Lower leg skin (tissue), 4 donors: Measurements from ENCODE around the gene JAK1. TPM values are rescaled to one million over a fixed set of nuclear protein-coding genes. Genes with fewer than 3 reads are reported as not detected.

Source experiments
- DNase-seq, 2 donors: peaks; one replicate each; pipeline ENCODE4 v3.0.0-alpha.2; 2019; ENCODE audit warnings: low spot score in 2 of 2
- H3K4me3 ChIP-seq: fragments of 200-600 bp; sonication (generic); 2 replicates; pipeline ENCODE4 v1.5.1; 2017; ENCODE audit warnings: mild to moderate bottlenecking, low read depth; ENCODE audit not compliant: poor library complexity, severe bottlenecking
- CTCF ChIP-seq, 3 donors: fragments of 450-650 bp; IDR thresholded peaks; one replicate each; pipeline ENCODE4 v1.5.1; 2016; ENCODE audit warnings: antibody characterized with exemption in 3 of 3, mild to moderate bottlenecking in 3 of 3, moderate library complexity in 2 of 3
- POLR2A ChIP-seq, 2 donors: fragments of 450-650 bp; IDR thresholded peaks; one replicate each; pipeline ENCODE4 v1.6.1; 2016 to 2017; ENCODE audit warnings: antibody characterized with exemption in 2 of 2, mild to moderate bottlenecking in 1 of 2, moderate library complexity in 1 of 2
- WGBS, 2 donors: methylation state at CpG; one replicate each; pipeline ENCODE4 v1.1.5; 2018; 5-methylcytosine and 5-hydroxymethylcytosine counted together
- intact Hi-C: fragments of 100-400 bp; cut with DNase I; formaldehyde crosslinking; loops from one replicate; pipeline ENCODE4 v1.15.0; 2023; ENCODE audit warnings: low total_unique reads
- total RNA-seq, 4 donors: library from RNA; depleted of rRNA; stranded (reverse); fragments of >200 nt; gene quantifications; one replicate each; pipeline ENCODE4 v1.1.0, GENCODE V29; 2016

Gene JAK1
- total RNA-seq, 4 donors from 2014 or later: 97.1 to 159 (median 129) TPM

GRCh38 chr1:64942675-64943074 is 23.7 kb downstream of the JAK1 start:
- intact Hi-C loops: no loop called here
- DNase-seq: no peak
- WGBS, 2 donors: 45 to 46% methylated on average over 3 of the region's 3 CpGs
- no peak overlapping the region for H3K4me3 ChIP-seq
- TF ChIP-seq POLR2A (IDR thresholded peaks at IDR 0.05): no peak

DNA sequence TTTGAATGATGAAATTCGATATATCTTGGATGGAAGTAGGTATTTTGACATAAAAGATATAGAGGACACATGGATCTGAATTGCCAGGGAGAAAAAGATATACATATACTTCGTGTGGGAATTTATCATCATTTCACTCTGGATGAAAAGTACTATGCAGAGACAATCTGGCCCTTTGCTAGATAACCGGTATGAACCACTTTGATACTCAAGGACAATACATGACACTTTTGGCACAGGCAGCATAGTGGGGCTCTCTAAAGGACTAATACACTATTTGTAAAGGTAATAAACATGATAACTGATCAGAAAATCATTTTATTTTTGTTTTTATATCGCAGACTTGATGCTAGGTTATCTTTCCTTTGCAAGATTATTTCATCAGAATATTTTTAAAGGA is 24.2 kb downstream of the JAK1 start:
- WGBS, 2 donors: 86 to 91% methylated on average over 4 of the region's 4 CpGs
- intact Hi-C loops: no loop called here
- no peak overlapping the region for H3K4me3 ChIP-seq
- no peak for DNase-seq
- TF ChIP-seq CTCF (IDR thresholded peaks at IDR 0.05) (no peak), POLR2A (IDR thresholded peaks at IDR 0.05) (no peak)

GRCh38 chr1:64941461-64942117 is 24.8 kb downstream of the JAK1 start:
- intact Hi-C loops: no loop called here
- no peak for DNase-seq
- 79 to 80% methylated on average over 5 of the region's 5 CpGs for WGBS, 2 donors
- H3K4me3 ChIP-seq: no peak overlapping the region
- TF ChIP-seq CTCF (IDR thresholded peaks at IDR 0.05) (no peak), POLR2A (IDR thresholded peaks at IDR 0.05) (no peak)

DNA sequence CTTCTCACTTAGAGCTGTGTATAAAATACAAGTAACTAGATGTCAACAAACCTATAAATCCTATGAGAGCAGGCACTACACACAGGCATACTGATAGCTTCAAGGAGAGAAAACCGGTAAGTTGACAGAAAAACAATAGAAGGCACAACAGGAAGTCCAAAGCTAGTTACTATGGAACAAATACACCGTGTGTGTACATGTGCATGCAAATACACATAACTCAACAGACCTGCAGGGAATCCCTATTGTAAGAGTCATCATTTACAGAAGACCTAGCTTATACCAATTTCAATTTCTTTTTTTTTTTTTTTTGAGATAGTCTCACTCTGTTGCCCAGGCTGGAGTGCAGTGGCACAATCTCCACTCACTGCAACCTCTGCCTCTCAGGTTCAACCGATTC is 26.3 kb downstream of the JAK1 start:
- intact Hi-C loops: no loop called here
- WGBS, 2 donors: 67 to 70% methylated on average over 3 of the region's 3 CpGs

DNA sequence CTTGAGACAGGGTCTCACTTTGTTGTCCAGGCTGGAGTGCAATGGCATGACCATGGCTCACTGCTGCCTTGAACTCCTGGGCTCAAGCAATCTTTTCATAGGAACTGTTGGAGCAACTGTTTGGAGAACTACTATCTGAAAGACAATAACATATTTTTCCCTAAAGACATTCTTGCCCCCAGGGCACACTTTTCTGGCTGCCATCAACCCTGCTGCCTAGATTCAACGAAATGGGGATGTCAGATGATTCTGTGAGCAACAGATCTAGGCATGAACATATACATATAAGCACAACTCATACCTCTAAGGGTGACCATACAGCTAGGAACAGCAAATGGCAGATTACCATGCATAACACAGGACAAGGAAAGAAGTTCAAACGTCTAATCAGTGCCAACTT is 27.4 kb downstream of the JAK1 start:
- no peak for TF ChIP-seq POLR2A (IDR thresholded peaks at IDR 0.05)
- no peak for TF ChIP-seq CTCF (IDR thresholded peaks at IDR 0.05)
- intact Hi-C loops: no loop called here
- 40 to 44% methylated on average over 2 of the region's 2 CpGs for WGBS, 2 donors
- H3K4me3 ChIP-seq: no peak overlapping the region
- DNase-seq: no peak

More for the DNA sequence above, 26.3 kb downstream of the JAK1 start:
- no peak for DNase-seq
- H3K4me3 ChIP-seq: no peak overlapping the region
- TF ChIP-seq POLR2A (IDR thresholded peaks at IDR 0.05): no peak

- WGBS, 2 donors: 90 to 96% methylated on average over 1 of the region's 1 CpG
- TF ChIP-seq CTCF (IDR thresholded peaks at IDR 0.05) (no peak), POLR2A (IDR thresholded peaks at IDR 0.05) (no peak)
- H3K4me3 ChIP-seq: no peak overlapping the region
- intact Hi-C loops: no loop called here
- DNase-seq: no peak
These were observed 29.4 kb downstream of the JAK1 start for GRCh38 chr1:64936956-64937355.

DNA sequence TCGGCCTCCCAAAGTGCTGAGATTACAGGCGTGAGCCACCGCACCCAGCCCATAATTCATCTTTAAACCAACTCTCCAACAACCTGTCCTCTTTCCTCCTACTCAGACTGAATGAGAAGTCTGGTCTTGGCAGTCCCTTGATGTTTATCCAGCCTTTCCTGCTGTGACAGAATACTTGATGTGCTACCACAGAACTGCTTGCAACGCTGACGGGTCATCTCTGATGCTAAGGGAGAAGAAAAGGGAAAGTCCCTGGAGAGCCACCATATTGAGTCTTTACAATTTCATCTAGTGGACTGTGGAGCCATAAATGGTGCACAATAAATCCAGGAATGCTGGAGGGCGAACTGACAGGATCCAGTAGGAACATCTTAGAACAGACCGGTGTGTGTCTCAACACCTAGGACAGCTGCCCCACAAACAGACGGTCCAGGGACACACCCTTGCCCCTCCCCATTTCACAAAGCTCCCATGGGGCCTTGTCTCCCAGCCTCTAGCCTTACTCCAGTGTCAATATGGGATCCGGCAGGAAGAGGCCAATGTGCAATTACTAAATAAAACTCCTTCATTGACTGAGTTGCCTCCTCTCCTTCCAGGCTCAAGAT is 30.7 kb downstream of the JAK1 start:
- WGBS, 2 donors: 78 to 85% methylated on average over 9 of the region's 9 CpGs
- no peak overlapping the region for H3K4me3 ChIP-seq
- TF ChIP-seq POLR2A (IDR thresholded peaks at IDR 0.05) (no peak), CTCF (IDR thresholded peaks at IDR 0.05) (no peak)
- no peak for DNase-seq
- intact Hi-C loops: no loop called here
